Kidney (tissue), 14 donors: ENCODE data around the gene RAPGEF4. TPM values are rescaled to one million over a fixed set of nuclear protein-coding genes. Genes with fewer than 3 reads are reported as not detected.

ENCODE experiments used
- DNase-seq, 5 donors: peaks; one replicate each; pipeline ENCODE4 v3.0.0-alpha.2; 2013 to 2020
- FAIRE-seq: peaks from 2 replicates; lab custom pipeline; 2012; peaks lifted over from hg19 to GRCh38; lab: Jason Lieb, UNC
- H3K27ac ChIP-seq, 2 donors: one replicate each; pipeline ENCODE4 v1.7.0; 2013; ENCODE audit warnings: low read depth in 2 of 2, low read length in 2 of 2, inconsistent platforms in 1 of 2
- H3K27me3 ChIP-seq: one replicate; pipeline ENCODE4 v1.7.1; 2013; ENCODE audit warnings: low read length, inconsistent platforms; ENCODE audit not compliant: control insufficient read depth, insufficient read depth
- H3K36me3 ChIP-seq, 3 donors: one replicate each; pipeline versions ENCODE4 v1.7.0 to v1.7.1; 2013; ENCODE audit warnings: low read length in 3 of 3, control low read depth in 1 of 3, inconsistent platforms in 1 of 3; ENCODE audit not compliant: insufficient read depth in 3 of 3, control insufficient read depth in 2 of 3
- H3K4me1 ChIP-seq, 3 donors: one replicate each; pipeline versions ENCODE4 v1.7.0 to v1.7.1; 2013; ENCODE audit warnings: low read length in 3 of 3, inconsistent platforms in 1 of 3, low read depth in 1 of 3; ENCODE audit not compliant: control insufficient read depth in 2 of 3, insufficient read depth in 2 of 3
- H3K4me3 ChIP-seq, 3 donors: one replicate each; pipeline versions ENCODE4 v1.7.0 to v1.8.1; 2013; ENCODE audit warnings: low read length in 3 of 3, control low read depth in 1 of 3, inconsistent platforms in 1 of 3
- H3K9ac ChIP-seq, 3 donors: one replicate each; pipeline versions ENCODE4 v1.7.0 to v1.7.1; 2013; ENCODE audit warnings: low read length in 3 of 3, control low read depth in 1 of 3, inconsistent platforms in 1 of 3
- H3K9me3 ChIP-seq, 3 donors: one replicate each; pipeline versions ENCODE4 v1.7.0 to v1.7.1; 2013; ENCODE audit warnings: low read length in 3 of 3, control low read depth in 1 of 3, inconsistent platforms in 1 of 3; ENCODE audit not compliant: control insufficient read depth in 2 of 3, insufficient read depth in 1 of 3
- CTCF ChIP-seq: IDR thresholded peaks from 3 replicates; pipeline ENCODE4 v1.5.1; 2012; ENCODE audit warnings: mild to moderate bottlenecking, moderate library complexity, borderline replicate concordance; ENCODE audit not compliant: insufficient read depth; ENCODE audit errors: extremely low read depth
- intact Hi-C: fragments of 100-400 bp; cut with DNase I; formaldehyde crosslinking; loops from one replicate; pipeline ENCODE4 v1.11.1; 2022
- polyA plus RNA-seq: library from polyadenylated mRNA; stranded (reverse); fragments of 350-450 nt; fragmentation: Illumina TruSeq; extraction: RNeasy Lipid Tissue Mini Kit (QIAGEN cat#74804); gene quantifications from one replicate; pipeline ENCODE4 v1.2.3, GENCODE V29; 2014; ENCODE audit warnings: low read depth, low replicate concordance; ENCODE audit not compliant: insufficient read depth
- total RNA-seq: library from RNA; stranded (reverse); fragmentation: NEBNext Ultra II Directional; extraction: Animal tissue kit (Norgen Biotek cat#: 25700); gene quantifications from one replicate; pipeline ENCODE4 v1.2.1, GENCODE V29; 2021
- donor health status: control.
- donor health status: control.
- donor health status: control.
- donor health status: control.
- donor health status: control.
- donor health status: DM: yes; HTN: yes; CAD: no.
- donor health status: Normal renal cell carcinoma (clear cell type).

Gene RAPGEF4
- total and polyA plus RNA-seq, 2 donors from 2014 or later: 3.8 to 13.6 TPM

GRCh38 chr2:172993931-172994717 lies 258.5 kb downstream of the RAPGEF4 start:
- H3K36me3 ChIP-seq: no peaks in the 10 kb centered on the region
- no peak overlapping the region for H3K4me3 ChIP-seq
- H3K27ac ChIP-seq: no peak overlapping the region
- TF ChIP-seq CTCF: no peak
- DNase-seq (no peak), FAIRE-seq (no peak)
- no peak overlapping the region for H3K9ac ChIP-seq
- H3K4me1 ChIP-seq: no peaks in the 10 kb centered on the region
- H3K9me3 ChIP-seq: no peaks in the 10 kb centered on the region
- no peaks in the 10 kb centered on the region for H3K27me3 ChIP-seq
- intact Hi-C loops: no loop called here

- Histone ChIP-seq H3K9ac (no peak overlapping the region), H3K27ac (no peak overlapping the region), H3K36me3 (no peaks in the 10 kb centered on the region), H3K27me3 (no peaks in the 10 kb centered on the region), H3K4me1 (no peaks in the 10 kb centered on the region), H3K4me3 (no peak overlapping the region), H3K9me3 (no peaks in the 10 kb centered on the region)
- intact Hi-C loops: no loop called here
- no peak for TF ChIP-seq CTCF
- DNase-seq (no peak), FAIRE-seq (no peak)
Observed at GRCh38 chr2:172994864-172995263, 259.2 kb downstream of the RAPGEF4 start.

DNA sequence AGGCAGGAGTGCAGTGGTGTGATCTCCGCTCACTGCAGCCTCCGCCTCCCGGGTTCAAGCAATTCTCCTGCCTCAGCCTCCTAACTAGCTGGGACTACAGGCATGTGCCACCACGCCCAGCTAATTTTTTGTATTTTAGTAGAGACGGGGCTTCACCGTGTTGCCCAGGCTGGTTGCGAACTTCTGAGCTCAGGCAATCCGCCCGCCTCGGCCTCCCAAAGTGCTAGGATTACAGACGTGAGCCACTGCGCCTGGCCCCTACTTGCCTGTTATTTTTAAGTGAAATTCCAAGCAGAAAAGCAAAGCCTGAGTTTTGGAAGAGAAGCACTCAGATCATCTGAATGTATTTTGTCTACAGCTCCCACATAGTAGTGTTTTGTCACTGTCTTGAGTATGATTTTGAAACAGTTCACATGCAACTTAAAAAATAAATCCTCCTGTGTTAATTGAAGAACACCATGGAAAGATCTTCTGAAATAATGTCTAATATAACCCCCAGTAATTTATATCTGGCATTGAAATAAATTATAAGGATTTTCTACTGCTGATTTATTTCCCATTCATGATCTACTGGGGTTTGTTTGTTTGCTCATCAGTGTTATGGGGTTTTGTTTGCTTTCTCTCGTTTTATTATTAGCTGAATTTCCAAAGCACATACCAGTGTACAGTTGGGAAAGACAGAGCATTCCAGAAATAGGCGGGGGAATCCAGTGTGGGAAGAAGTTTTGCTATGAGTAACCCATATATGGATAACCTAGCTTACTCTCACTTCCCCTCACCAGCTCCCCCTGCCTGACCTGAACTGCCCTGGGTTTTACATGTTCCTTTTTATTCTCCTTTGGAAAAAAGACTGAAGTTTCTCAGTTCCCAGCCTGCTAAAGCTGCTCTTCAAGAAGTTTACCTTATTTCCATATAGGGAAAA lies 259.9 kb downstream of the RAPGEF4 start:
- Histone ChIP-seq H3K4me3 (no peak overlapping the region), H3K27me3 (no peaks in the 10 kb centered on the region), H3K9me3 (no peaks in the 10 kb centered on the region), H3K36me3 (no peaks in the 10 kb centered on the region), H3K9ac (no peak overlapping the region), H3K27ac (no peak overlapping the region), H3K4me1 (no peaks in the 10 kb centered on the region)
- DNase-seq (peak in 4 of 5 donors; percentile 58 to 92 (median 66)), FAIRE-seq (no peak)
- no peak for TF ChIP-seq CTCF
- intact Hi-C loops: no loop called here
